A673 (cell line): ENCODE measurements around the gene ECE1. TPM values are rescaled to one million over a fixed set of nuclear protein-coding genes. Genes with fewer than 3 reads are reported as not detected.
A peak's percentile ranks its signal among the peaks of the same experiment; 100 is the strongest.

Experiments
- BruUV-seq: library from RNA; stranded (reverse); fragments of 400-500 nt; replicated peaks from 2 replicates; lab custom pipeline; 2021; lab: Mats Ljungman, UMichigan
- CTCF ChIA-PET: fragments of 300-600 bp; sonication (Branson Sonifier 250); formaldehyde crosslinking; loops from one replicate; lab custom pipeline; 2022; ENCODE audit warnings: antibody characterized with exemption; lab: Charles Lee
- POLR2A ChIA-PET: fragments of 300-600 bp; sonication (Branson Sonifier 250); formaldehyde crosslinking; loops from one replicate; lab custom pipeline; 2022; ENCODE audit warnings: antibody characterized with exemption; ENCODE audit not compliant: low non-redundant PET; lab: Charles Lee
- DNase-seq: peaks from one replicate; pipeline ENCODE4 v3.0.0-alpha.2; 2015; ENCODE audit warnings: low spot score
- H3K27ac ChIP-seq: fragments of 200-600 bp; sonication (generic); 2 replicates; pipeline ENCODE4 v1.5.1; 2016; ENCODE audit warnings: mixed run types, low read depth, mild to moderate bottlenecking, mixed read lengths, antibody characterized with exemption, low read length; ENCODE audit not compliant: poor library complexity, severe bottlenecking
- H3K27me3 ChIP-seq: fragments of 200-600 bp; sonication (generic); replicated peaks from 2 replicates; pipeline ENCODE4 v1.6.1; 2017; ENCODE audit warnings: mixed run types, low read depth, mild to moderate bottlenecking, mixed read lengths, antibody characterized with exemption, low read length; ENCODE audit not compliant: insufficient read depth, poor library complexity
- H3K36me3 ChIP-seq: fragments of 200-600 bp; sonication (generic); 2 replicates; pipeline ENCODE4 v1.6.1; 2016; ENCODE audit warnings: mixed run types, mild to moderate bottlenecking, mixed read lengths, antibody characterized with exemption, low read length; ENCODE audit not compliant: insufficient read depth, poor library complexity, severe bottlenecking
- H3K4me1 ChIP-seq: fragments of 200-600 bp; sonication (generic); 2 replicates; pipeline ENCODE4 v1.6.1; 2017; ENCODE audit warnings: mixed run types, mild to moderate bottlenecking, mixed read lengths, antibody characterized with exemption, low read length; ENCODE audit not compliant: insufficient read depth, poor library complexity, severe bottlenecking
- H3K4me3 ChIP-seq: fragments of 200-600 bp; sonication (generic); 2 replicates; pipeline ENCODE4 v1.5.1; 2016; ENCODE audit warnings: low read depth, mixed run types, mild to moderate bottlenecking, mixed read lengths, low read length; ENCODE audit not compliant: poor library complexity, severe bottlenecking
- H3K9me3 ChIP-seq: fragments of 200-600 bp; sonication (generic); 2 replicates; pipeline ENCODE4 v1.6.1; 2016; ENCODE audit warnings: mixed run types, low read depth, mild to moderate bottlenecking, mixed read lengths, antibody characterized with exemption, low read length; ENCODE audit not compliant: poor library complexity, severe bottlenecking
- EZH2 ChIP-seq: fragments of 200-600 bp; sonication (generic); IDR thresholded peaks from 2 replicates; pipeline ENCODE4 v1.6.1; 2017; ENCODE audit warnings: borderline replicate concordance, low read depth, mild to moderate bottlenecking, mixed read lengths, antibody characterized with exemption, low read length; ENCODE audit not compliant: poor library complexity, severe bottlenecking
- intact Hi-C: fragments of 100-400 bp; cut with micrococcal nuclease; formaldehyde crosslinking; loops from one replicate; pipeline ENCODE4 v1.10.0; 2022; ENCODE audit not compliant: unreplicated experiment
- total RNA-seq: library from RNA; stranded (reverse); gene quantifications from 2 replicates; pipeline ENCODE4 v1.2.3, GENCODE V29; 2021
- TF ChIP-seq, protein P1 (sequence below): fragments of 300-800, 200-600 bp; sonication (generic); conservative IDR thresholded peaks from 2 replicates; pipeline ENCODE4 v1.5.1; 2017; ENCODE audit warnings: low read depth, mild to moderate bottlenecking, antibody characterized with exemption, low read length, moderate library complexity, mixed read lengths

Gene ECE1
- total RNA-seq, 1 experiment from 2014 or later, result 31.5 TPM

DNA sequence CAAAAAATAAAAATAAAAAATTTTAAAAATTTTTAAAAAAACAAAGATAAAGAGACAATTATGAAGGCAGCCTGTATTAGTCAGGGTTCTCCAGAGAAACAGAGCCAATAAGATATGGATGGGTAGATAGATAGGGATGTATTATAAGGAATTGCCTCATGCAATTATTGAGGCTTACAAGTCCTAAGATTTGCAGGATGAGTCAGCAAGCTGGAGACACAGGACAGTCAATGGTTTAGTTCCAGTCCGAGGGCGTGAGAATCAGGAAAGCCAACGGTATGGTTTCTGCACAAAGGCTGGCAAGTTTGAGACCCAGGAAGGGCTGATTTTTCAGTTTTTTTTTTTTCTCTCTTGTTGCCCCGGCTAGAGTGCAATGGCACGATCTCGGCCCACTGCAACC lies 89.5 kb downstream of the ECE1 start:
- Histone ChIP-seq H3K4me1 (no peaks in the 10 kb centered on the region), H3K36me3 (no peaks in the 10 kb centered on the region), H3K27me3 (no peaks in the 10 kb centered on the region), H3K9me3 (no peaks in the 10 kb centered on the region), H3K4me3 (no peak overlapping the region), H3K27ac (no peak overlapping the region)
- TF ChIP-seq, protein P1, sequence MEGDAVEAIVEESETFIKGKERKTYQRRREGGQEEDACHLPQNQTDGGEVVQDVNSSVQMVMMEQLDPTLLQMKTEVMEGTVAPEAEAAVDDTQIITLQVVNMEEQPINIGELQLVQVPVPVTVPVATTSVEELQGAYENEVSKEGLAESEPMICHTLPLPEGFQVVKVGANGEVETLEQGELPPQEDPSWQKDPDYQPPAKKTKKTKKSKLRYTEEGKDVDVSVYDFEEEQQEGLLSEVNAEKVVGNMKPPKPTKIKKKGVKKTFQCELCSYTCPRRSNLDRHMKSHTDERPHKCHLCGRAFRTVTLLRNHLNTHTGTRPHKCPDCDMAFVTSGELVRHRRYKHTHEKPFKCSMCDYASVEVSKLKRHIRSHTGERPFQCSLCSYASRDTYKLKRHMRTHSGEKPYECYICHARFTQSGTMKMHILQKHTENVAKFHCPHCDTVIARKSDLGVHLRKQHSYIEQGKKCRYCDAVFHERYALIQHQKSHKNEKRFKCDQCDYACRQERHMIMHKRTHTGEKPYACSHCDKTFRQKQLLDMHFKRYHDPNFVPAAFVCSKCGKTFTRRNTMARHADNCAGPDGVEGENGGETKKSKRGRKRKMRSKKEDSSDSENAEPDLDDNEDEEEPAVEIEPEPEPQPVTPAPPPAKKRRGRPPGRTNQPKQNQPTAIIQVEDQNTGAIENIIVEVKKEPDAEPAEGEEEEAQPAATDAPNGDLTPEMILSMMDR, result no peak
- TF ChIP-seq EZH2, result no peak
- peak; percentile 39 for DNase-seq
- intact Hi-C loops, result no loop called here
- no TSS peak for BruUV-seq
- POLR2A ChIA-PET, result no interaction called here
- CTCF ChIA-PET, result no interaction called here

DNA sequence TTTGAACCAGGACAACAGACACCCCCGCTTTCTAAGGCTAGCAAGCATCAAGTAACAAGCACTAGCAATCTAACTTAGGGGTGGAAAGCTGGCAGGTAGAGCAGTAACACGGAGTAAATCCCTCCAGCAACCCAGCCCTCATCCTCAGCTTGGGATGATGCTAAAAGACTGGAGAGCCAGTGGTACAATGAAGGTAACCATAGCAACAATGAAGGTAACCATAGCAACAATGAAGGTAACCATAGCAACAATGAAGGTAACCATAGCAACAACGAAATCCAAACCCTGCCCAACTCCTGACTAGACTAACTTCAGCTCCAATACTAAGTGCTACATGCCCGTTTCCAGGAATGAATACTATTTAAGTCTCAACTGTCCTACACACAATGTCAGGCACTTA lies 91.3 kb downstream of the ECE1 start:
- H3K4me3 ChIP-seq, result no peak overlapping the region
- H3K27ac ChIP-seq, result no peak overlapping the region
- H3K4me1 ChIP-seq, result no peaks in the 10 kb centered on the region
- POLR2A ChIA-PET, result no interaction called here
- CTCF ChIA-PET, result no interaction called here
- TF ChIP-seq EZH2, result no peak
- TF ChIP-seq, protein P1, result no peak
- DNase-seq, result no peak
- H3K36me3 ChIP-seq, result no peaks in the 10 kb centered on the region
- no TSS peak for BruUV-seq
- intact Hi-C loops, result loop anchor here (10.0 kb wide), 1 partner anchor 424 kb away; no protein-coding TSS in a partner anchor
- H3K9me3 ChIP-seq, result no peaks in the 10 kb centered on the region
- H3K27me3 ChIP-seq, result no peaks in the 10 kb centered on the region

DNA sequence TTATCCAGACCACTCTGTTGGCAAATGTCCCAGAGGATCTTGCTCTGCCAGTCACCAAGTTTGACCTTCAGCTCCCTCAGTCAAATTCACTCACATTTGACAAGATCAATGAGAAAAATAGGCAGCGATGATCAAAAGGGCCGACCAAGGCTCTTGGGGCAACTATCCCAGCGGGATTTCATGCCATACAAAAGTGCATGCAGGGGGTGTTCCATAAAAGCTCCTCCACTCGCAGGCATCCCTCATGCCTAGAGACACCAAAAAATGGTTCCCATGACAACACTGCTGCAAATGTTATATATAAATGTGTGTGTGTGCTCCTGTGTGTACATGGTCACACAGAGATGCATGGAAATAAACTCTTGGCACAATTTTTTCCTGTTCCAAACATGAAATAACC lies 97.4 kb downstream of the ECE1 start:
- Histone ChIP-seq H3K4me3 (no peak overlapping the region), H3K27me3 (no peaks in the 10 kb centered on the region), H3K9me3 (no peaks in the 10 kb centered on the region), H3K4me1 (no peaks in the 10 kb centered on the region), H3K36me3 (no peaks in the 10 kb centered on the region), H3K27ac (no peak overlapping the region)
- DNase-seq, result no peak
- BruUV-seq, result no TSS peak
- intact Hi-C loops, result loop anchor here (10.0 kb wide), 1 partner anchor 418 kb away; no protein-coding TSS in a partner anchor
- ChIA-PET CTCF (interaction anchor here (1.2 kb wide), 1 partner anchor 496 kb away, joined by 3 read pairs; no protein-coding TSS in a partner anchor), POLR2A (interaction anchor here (0.6 kb wide), 1 partner anchor 65 kb away, joined by 3 read pairs; no protein-coding TSS in a partner anchor)
- TF ChIP-seq, protein P1, result no peak
- TF ChIP-seq EZH2, result no peak
